AG04449 (cell line): ENCODE data around the gene ZNF630.
"Not testable (repeated sequence)": the region's sequence is repeated elsewhere in the genome, so short reads cannot be mapped to it uniquely, and the experiment has no call there.

ENCODE experiments used
- CTCF ChIA-PET: fragments of 350-600 bp; formaldehyde crosslinking; extraction: SDS; loops from one replicate; lab custom pipeline; 2021; ENCODE audit warnings: antibody characterized with exemption; lab: Yijun Ruan, JAX
- POLR2A ChIA-PET: fragments of 400-600, 350-600 bp; formaldehyde crosslinking; extraction: SDS; loops from one replicate; lab custom pipeline; 2020; ENCODE audit warnings: antibody characterized with exemption, inconsistent platforms; lab: Yijun Ruan, JAX
- DNase-seq: peaks from one replicate; pipeline ENCODE4 v3.0.0-alpha.2; 2010; ENCODE audit warnings: low read depth, low spot score
- H3K4me3 ChIP-seq: 2 replicates; pipeline ENCODE4 v1.5.1; 2011; ENCODE audit warnings: low read depth, mild to moderate bottlenecking, control low read depth, low read length
- TF ChIP-seq, protein P1 (sequence below): IDR thresholded peaks from one replicate; pipeline ENCODE4 v1.5.1; 2011; ENCODE audit warnings: mild to moderate bottlenecking, moderate library complexity, low read length, control low read depth, inconsistent platforms; ENCODE audit not compliant: insufficient read depth; ENCODE audit errors: missing control alignments

The ZNF630 gene

DNA sequence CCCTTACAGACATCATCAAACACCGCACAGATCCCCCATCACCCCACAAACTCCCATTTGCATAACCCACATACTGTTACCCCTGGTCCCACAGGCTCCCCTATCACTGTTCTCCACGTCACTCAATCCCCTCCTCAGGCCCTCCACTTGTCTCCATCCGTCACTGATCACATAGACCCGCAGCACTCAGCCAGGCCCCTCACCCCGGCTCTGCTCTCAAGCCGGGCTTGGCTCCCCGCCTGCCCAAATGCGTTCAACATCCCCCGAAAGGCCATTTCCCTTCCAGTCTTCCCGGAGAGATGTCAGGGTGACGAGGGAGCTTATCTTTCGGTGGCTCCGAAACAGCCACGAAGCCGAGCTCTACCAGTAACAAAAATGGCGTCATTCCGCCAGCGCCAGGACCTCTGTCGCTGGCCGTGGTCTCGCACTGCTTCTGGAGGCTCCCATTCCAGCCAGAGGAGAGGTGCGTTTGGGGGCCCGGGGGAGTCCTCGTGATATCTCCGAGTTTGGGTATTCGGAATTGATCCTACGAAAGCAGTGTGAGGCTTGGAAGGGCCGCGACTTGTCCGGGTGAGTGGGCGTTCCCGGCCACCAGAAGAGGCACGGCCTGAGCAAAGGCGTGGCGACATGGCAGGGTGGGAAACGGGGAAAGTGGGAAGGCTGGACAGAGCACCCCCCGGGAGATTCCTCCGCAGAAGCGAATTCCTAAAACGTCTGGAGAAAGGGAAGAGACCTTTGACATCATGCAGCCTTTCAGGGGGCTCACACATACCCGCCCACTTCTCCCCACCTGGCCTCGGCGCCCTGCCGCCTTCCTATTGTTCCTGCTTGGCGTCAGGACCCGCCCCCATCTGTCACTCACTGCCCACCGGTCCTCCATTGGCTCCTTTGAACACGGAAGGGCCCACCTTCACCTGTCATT is at the start of gene ZNF630:
ZNF630 (minus strand) TSS at position 577 of the 922 bp plus-strand sequence. CDS start 4,754 bp downstream, outside the sequence.
- TF ChIP-seq, protein P1, sequence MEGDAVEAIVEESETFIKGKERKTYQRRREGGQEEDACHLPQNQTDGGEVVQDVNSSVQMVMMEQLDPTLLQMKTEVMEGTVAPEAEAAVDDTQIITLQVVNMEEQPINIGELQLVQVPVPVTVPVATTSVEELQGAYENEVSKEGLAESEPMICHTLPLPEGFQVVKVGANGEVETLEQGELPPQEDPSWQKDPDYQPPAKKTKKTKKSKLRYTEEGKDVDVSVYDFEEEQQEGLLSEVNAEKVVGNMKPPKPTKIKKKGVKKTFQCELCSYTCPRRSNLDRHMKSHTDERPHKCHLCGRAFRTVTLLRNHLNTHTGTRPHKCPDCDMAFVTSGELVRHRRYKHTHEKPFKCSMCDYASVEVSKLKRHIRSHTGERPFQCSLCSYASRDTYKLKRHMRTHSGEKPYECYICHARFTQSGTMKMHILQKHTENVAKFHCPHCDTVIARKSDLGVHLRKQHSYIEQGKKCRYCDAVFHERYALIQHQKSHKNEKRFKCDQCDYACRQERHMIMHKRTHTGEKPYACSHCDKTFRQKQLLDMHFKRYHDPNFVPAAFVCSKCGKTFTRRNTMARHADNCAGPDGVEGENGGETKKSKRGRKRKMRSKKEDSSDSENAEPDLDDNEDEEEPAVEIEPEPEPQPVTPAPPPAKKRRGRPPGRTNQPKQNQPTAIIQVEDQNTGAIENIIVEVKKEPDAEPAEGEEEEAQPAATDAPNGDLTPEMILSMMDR, result no peak
- no peak for DNase-seq
- POLR2A ChIA-PET, result no interaction called here
- CTCF ChIA-PET, result no interaction called here
- peak within 1 kb of the TSS; percentile 55 for H3K4me3 ChIP-seq

DNA sequence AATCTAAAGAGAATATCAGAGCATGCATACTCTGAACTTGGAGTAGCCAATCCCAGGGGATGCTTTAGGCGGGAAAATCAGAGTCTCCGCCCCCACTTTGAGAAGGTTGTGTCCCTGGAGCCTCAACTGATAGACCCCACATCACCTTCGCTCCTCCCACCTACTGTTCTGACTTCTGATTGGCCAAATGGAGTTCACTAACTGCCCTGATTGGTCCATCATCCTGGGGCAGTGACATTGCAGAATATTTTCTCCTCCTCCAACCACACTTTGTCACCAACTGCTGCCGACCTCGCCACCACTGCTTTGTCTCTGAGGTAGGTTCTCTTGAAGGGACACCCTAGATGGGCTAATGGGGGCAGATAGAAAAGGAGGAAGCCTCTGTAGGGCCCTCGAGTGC is 36.3 kb upstream of the ZNF630 start:
- ChIA-PET POLR2A (no interaction called here), CTCF (no interaction called here)
- no peak overlapping the region for H3K4me3 ChIP-seq
- TF ChIP-seq, protein P1, result no peak
- no peak for DNase-seq

DNA sequence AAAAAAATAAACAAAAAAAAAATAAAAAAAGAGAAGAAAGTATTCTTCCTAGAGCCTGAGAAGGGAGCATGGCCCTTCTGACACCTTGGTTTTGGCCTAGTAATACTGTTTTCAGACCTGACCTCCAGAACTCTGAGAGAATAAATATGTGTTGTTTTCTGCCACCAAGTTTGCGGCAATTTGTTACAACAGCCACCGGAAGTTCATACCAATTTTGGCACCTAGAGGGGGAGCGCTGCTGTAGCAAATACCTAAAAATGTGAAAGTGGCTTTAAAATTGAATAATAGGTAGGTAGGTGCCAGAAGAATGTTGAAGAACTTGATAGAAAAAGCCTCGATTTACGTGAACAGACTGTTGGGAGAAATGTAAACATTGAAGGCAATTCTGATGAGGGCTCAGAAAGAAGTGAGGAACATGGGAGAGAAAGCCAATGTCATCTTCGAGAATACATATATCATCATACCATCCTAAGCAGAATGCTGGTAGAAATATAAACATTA is 31.5 kb upstream of the ZNF630 start:
- TF ChIP-seq, protein P1, result no peak
- no peak overlapping the region for H3K4me3 ChIP-seq
- POLR2A ChIA-PET, result no interaction called here
- DNase-seq, result no peak
- CTCF ChIA-PET, result no interaction called here

DNA sequence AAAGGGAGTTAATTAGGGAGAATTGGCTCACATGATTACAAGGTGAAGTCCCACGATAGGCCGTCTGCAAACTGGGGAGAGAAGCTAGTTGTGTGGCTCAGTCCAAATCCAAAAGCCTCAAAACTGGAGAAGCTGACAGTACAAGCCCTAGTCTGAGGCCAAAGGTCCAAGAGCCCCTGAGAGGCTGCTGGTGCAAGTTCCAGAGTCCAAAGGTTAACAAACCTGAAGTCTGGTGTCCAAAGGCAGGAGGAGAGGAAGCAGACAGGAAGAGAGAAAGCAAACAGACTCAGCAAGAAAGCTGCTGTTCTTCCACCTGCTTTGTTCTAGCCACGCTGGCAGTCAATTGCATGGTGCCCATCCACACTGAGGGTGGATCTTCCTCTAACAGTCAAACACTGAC is 30.0 kb upstream of the ZNF630 start:
- TF ChIP-seq, protein P1, result no peak
- no peak overlapping the region for H3K4me3 ChIP-seq
- no peak for DNase-seq
- ChIA-PET CTCF (no interaction called here), POLR2A (no interaction called here)

DNA sequence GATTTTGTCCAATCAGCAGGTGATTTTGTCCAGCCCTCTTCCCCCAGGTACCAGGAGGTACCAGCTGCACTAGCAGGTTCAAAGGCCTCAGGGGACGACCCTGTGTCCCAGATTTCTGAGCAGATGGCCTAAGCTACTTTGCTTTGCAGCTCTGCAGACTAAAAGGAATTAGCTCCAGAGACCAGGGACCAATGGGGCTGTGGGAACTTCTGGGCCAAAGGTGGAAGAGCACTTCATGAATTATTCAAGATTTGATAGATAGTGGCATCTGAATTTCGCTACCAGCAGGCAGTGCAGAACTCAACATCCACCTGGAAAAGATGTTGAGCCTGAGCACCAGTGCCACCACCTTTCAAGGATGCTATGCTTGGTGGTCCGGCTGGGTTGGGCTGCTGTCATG is 21.1 kb upstream of the ZNF630 start:
- CTCF ChIA-PET, result interaction anchor here (0.8 kb wide), 1 partner anchor 9 kb away, joined by 3 read pairs; no protein-coding TSS in a partner anchor
- POLR2A ChIA-PET, H3K4me3 ChIP-seq, DNase-seq: not testable (repeated sequence)

DNA sequence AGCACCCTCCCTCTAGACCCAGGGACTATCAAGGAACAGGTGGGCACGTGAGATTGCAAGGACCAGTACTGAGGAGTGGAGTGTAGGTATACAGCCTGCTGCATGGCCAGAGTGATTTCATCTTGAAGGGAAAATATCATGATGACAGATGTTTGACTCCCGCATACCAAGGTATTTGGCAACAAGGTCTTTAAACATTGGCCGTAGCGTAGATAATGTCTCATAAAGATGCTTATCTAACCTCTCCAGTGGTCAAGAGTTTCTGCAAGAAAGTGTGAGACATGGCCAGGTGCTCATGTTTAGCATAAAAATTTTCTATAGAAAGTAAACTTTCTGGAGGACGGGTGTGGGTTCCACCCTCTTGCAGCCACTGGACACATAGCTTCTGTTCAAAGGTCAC is 18.7 kb upstream of the ZNF630 start:
- ChIA-PET CTCF (no interaction called here), POLR2A (no interaction called here)
- no peak for DNase-seq
- TF ChIP-seq, protein P1, result no peak
- H3K4me3 ChIP-seq, result no peak overlapping the region
